B cell (primary cell): Measurements from ENCODE around the gene SELENOF. TPM values are rescaled to one million over a fixed set of nuclear protein-coding genes. Genes with fewer than 3 reads are reported as not detected.

Source experiments
- ATAC-seq: fragments of 200-7000 bp; cut with Tn5 transposase; one replicate; pipeline ENCODE4 v1.10.0; 2021; ENCODE audit warnings: low read depth, mild to moderate bottlenecking, moderate number of reproducible peaks, moderate library complexity
- CTCF ChIA-PET: fragments of 350-600 bp; sonication (Branson Sonifier 250); formaldehyde crosslinking; loops from one replicate; lab custom pipeline; 2021; ENCODE audit warnings: antibody characterized with exemption, inconsistent platforms; lab: Charles Lee
- POLR2A ChIA-PET: fragments of 350-600 bp; sonication (Branson Sonifier 250); formaldehyde crosslinking; loops from one replicate; lab custom pipeline; 2021; ENCODE audit warnings: antibody characterized with exemption; lab: Charles Lee
- DNase-seq: peaks from one replicate; pipeline ENCODE4 v3.0.0; 2013
- H2AFZ ChIP-seq: 2 replicates; pipeline ENCODE4 v1.6.1; 2012; ENCODE audit warnings: mild to moderate bottlenecking, low read depth, low read length; ENCODE audit not compliant: insufficient read depth, poor library complexity, severe bottlenecking
- H3K27ac ChIP-seq, 2 donors: 1 replicate in 1 of 2; 2 replicates in 1 of 2; pipeline ENCODE4 v1.5.1; 2012 to 2013; ENCODE audit warnings: low read length in 2 of 2, mild to moderate bottlenecking in 2 of 2, moderate library complexity in 1 of 2
- H3K27me3 ChIP-seq, 4 experiments: fragments of 200-600 bp in 1 of 4; sonication (generic) in 1 of 4; replicated peaks in 1 of 4; 1 replicate in 2 of 4; 2 replicates in 2 of 4; pipeline versions ENCODE4 v1.6.1 to v1.7.0; 2013 to 2016; ENCODE audit warnings: low read length in 3 of 4, mild to moderate bottlenecking in 2 of 4, mixed read lengths in 1 of 4, moderate library complexity in 1 of 4; ENCODE audit not compliant: insufficient read depth in 4 of 4, control insufficient read depth in 3 of 4; ENCODE audit errors: control extremely low read depth in 1 of 4
- H3K36me3 ChIP-seq, 2 experiments: replicated peaks in 1 of 2; 1 replicate in 1 of 2; 2 replicates in 1 of 2; pipeline versions ENCODE4 v1.6.1 to v1.7.1; 2013; ENCODE audit warnings: low read length in 1 of 2; ENCODE audit not compliant: insufficient read depth in 2 of 2, control insufficient read depth in 1 of 2; ENCODE audit errors: control extremely low read depth in 1 of 2, extremely low read depth in 1 of 2
- H3K4me1 ChIP-seq, 2 donors: fragments of 200-600 bp in 1 of 2; sonication (generic) in 1 of 2; 1 replicate in 1 of 2; 2 replicates in 1 of 2; pipeline versions ENCODE4 v1.5.1 to v1.6.1; 2013 to 2017; ENCODE audit warnings: low read length in 2 of 2; ENCODE audit not compliant: control insufficient read depth in 2 of 2, insufficient read depth in 2 of 2
- H3K4me2 ChIP-seq: replicated peaks from 2 replicates; pipeline ENCODE3; 2012; ENCODE audit warnings: mild to moderate bottlenecking, low read depth, low read length; ENCODE audit not compliant: poor library complexity, severe bottlenecking
- H3K4me3 ChIP-seq, 5 experiments: fragments of 200-600 bp in 1 of 5; sonication (generic) in 1 of 5; 1 replicate in 3 of 5; 2 replicates in 2 of 5; pipeline versions ENCODE4 v1.5.1 to v1.7.0; 2011 to 2016; ENCODE audit warnings: low read length in 4 of 5, mild to moderate bottlenecking in 4 of 5, low read depth in 2 of 5, control low read depth in 1 of 5, moderate library complexity in 1 of 5; ENCODE audit not compliant: insufficient read depth in 1 of 5; ENCODE audit errors: control extremely low read depth in 1 of 5, extremely low read depth in 1 of 5
- H3K79me2 ChIP-seq: fragments of 200-600 bp; sonication (generic); one replicate; pipeline ENCODE4 v1.6.0; 2016; ENCODE audit warnings: low read length; ENCODE audit not compliant: control insufficient read depth, insufficient read depth
- H3K9ac ChIP-seq: fragments of 200-600 bp; sonication (generic); 2 replicates; pipeline ENCODE4 v1.6.1; 2017; ENCODE audit warnings: mild to moderate bottlenecking, low read length, moderate library complexity
- H3K9me3 ChIP-seq, 3 donors: one replicate each; pipeline versions ENCODE4 v1.6.1 to v1.7.1; 2013; ENCODE audit warnings: low read length in 2 of 3; ENCODE audit not compliant: control insufficient read depth in 2 of 3, insufficient read depth in 1 of 3; ENCODE audit errors: control extremely low read depth in 1 of 3
- H4K20me1 ChIP-seq: 2 replicates; pipeline ENCODE4 v1.6.0; 2012; ENCODE audit warnings: mild to moderate bottlenecking, low read length; ENCODE audit not compliant: insufficient read depth, control insufficient read depth, poor library complexity, severe bottlenecking
- H3K27ac Mint-ChIP-seq: one replicate; pipeline ENCODE4 v1.8.0; 2021; ENCODE audit warnings: mixed read lengths
- H3K27me3 Mint-ChIP-seq: one replicate; pipeline ENCODE4 v1.8.0; 2021; ENCODE audit warnings: mixed read lengths
- H3K4me1 Mint-ChIP-seq: one replicate; pipeline ENCODE4 v1.8.0; 2021; ENCODE audit warnings: mixed read lengths
- H3K4me3 Mint-ChIP-seq: one replicate; pipeline ENCODE4 v1.8.0; 2021; ENCODE audit warnings: mixed read lengths
- H3K9me3 Mint-ChIP-seq: one replicate; pipeline ENCODE4 v1.8.0; 2022; ENCODE audit warnings: mixed read lengths; ENCODE audit not compliant: insufficient read depth
- CTCF ChIP-seq: fragments of 200-600 bp; IDR thresholded peaks from one replicate; pipeline ENCODE4 v1.8.0; 2022; ENCODE audit warnings: antibody characterized with exemption, mild to moderate bottlenecking
- EZH2 ChIP-seq: IDR thresholded peaks from 2 replicates; pipeline ENCODE4 v1.6.1; 2012; ENCODE audit warnings: borderline replicate concordance, low read depth, mild to moderate bottlenecking, moderate library complexity, low read length; ENCODE audit not compliant: insufficient read depth, poor library complexity, severe bottlenecking
- WGBS: methylation state at CpG from one replicate; pipeline ENCODE4 v1.1.5; 2013; ENCODE audit warnings: missing lambda C conversion rate; ENCODE audit not compliant: insufficient coverage; 5-methylcytosine and 5-hydroxymethylcytosine counted together
- intact Hi-C: fragments of 100-400 bp; cut with micrococcal nuclease; formaldehyde crosslinking; loops from one replicate; pipeline ENCODE4 v1.10.0; 2022
- polyA plus RNA-seq: library from polyadenylated mRNA; depleted of rRNA; stranded (reverse); fragments of >200 nt; gene quantifications from 2 replicates; pipeline ENCODE4 v1.2.3, GENCODE V29; 2012
- total RNA-seq, 2 donors: library from RNA; stranded (reverse); fragments of 120-200 nt in 1 of 2; gene quantifications; 1 replicate in 1 of 2; 2 replicates in 1 of 2; pipeline versions ENCODE4 v1.2.3 to v1.2.4, GENCODE V29; 2013 to 2022

The SELENOF gene
- total and polyA plus RNA-seq, 2 donors (not counting 1 experiment from before 2014, with no cell fraction given): 113 to 185 TPM

DNA sequence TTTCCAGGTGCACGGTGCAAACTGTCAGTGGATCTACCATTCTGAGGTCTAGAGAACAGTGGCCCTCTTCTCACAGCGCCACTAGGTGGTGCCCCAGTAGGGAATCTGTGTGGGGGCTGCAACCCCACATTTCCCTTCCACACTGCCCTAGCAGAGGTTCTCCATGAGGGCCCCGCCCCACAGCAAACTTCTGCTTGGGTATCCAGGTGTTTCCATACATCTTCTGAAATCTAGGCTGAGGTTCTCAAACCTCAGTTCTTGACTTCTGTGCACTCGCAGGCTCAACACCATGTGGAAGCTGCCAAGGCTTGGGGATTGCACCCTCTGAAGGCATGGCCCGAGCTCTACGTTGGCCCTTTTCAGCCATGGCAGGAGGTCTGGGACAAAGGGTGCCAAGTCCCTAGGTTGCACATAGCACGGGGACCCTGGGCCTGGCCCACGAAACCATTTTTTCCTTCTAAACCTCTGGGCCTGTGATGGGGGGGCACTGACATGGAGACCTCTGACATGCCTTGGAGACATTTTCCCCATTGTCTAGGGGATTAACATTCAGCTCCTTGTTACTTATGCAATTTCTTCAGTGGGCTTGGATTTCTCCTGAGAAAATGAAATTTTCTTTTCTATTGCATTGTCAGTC, 10.5 kb upstream of the SELENOF start:
- WGBS: 100% methylated on average over 6 of the region's 8 CpGs
- H3K27ac Mint-ChIP-seq: no peak overlapping the region
- Histone ChIP-seq H3K9me3 (peaks cover 8 to 27% (median 15%) of the 10 kb centered on the region in 3 donors), H2AFZ (no peak overlapping the region), H3K27ac (no peak overlapping the region), H3K9ac (no peak overlapping the region), H3K36me3 (no peaks in the 10 kb centered on the region), H3K27me3 (no peaks in the 10 kb centered on the region), H3K4me2 (no peak overlapping the region), H3K4me3 (no peak overlapping the region), H3K79me2 (peaks cover 91% of the 10 kb centered on the region), H4K20me1 (peaks cover 7% of the 10 kb centered on the region), H3K4me1 (peaks cover 3 to 10% of the 10 kb centered on the region in 2 donors)
- ATAC-seq: no peak
- CTCF ChIA-PET: no interaction called here
- H3K4me3 Mint-ChIP-seq: no peak overlapping the region
- peaks cover 12% of the 10 kb centered on the region for H3K9me3 Mint-ChIP-seq
- intact Hi-C loops: no loop called here
- POLR2A ChIA-PET: no interaction called here
- no peak for DNase-seq
- TF ChIP-seq CTCF: no peak
- peaks cover 20% of the 10 kb centered on the region for H3K4me1 Mint-ChIP-seq
- no peaks in the 10 kb centered on the region for H3K27me3 Mint-ChIP-seq

GRCh38 chr1:86922445-86922844, 8.5 kb upstream of the SELENOF start:
- no peak overlapping the region for H3K4me2 ChIP-seq
- ChIA-PET POLR2A (no interaction called here), CTCF (no interaction called here)
- no peak overlapping the region for H3K4me3 ChIP-seq
- no peaks in the 10 kb centered on the region for H3K36me3 ChIP-seq
- H3K27ac Mint-ChIP-seq: no peak overlapping the region
- peaks cover 8 to 27% (median 15%) of the 10 kb centered on the region in 3 donors for H3K9me3 ChIP-seq
- peaks cover 19% of the 10 kb centered on the region for H3K4me1 Mint-ChIP-seq
- no peak for TF ChIP-seq CTCF
- no peak for TF ChIP-seq EZH2
- no CpG with 5 or more reads among the region's 1 CpG for WGBS
- no peaks in the 10 kb centered on the region for H3K27me3 Mint-ChIP-seq
- intact Hi-C loops: no loop called here
- peaks cover 96% of the 10 kb centered on the region for H3K79me2 ChIP-seq
- H3K9me3 Mint-ChIP-seq: peaks cover 12% of the 10 kb centered on the region
- H3K4me3 Mint-ChIP-seq: no peak overlapping the region
- H4K20me1 ChIP-seq: peaks cover 7% of the 10 kb centered on the region
- H3K9ac ChIP-seq: no peak overlapping the region
- H3K27ac ChIP-seq: no peak overlapping the region
- ATAC-seq (no peak), DNase-seq (no peak)
- peaks cover 3 to 10% of the 10 kb centered on the region in 2 donors for H3K4me1 ChIP-seq
- H2AFZ ChIP-seq: no peak overlapping the region
- H3K27me3 ChIP-seq: no peaks in the 10 kb centered on the region
